Fibroblast of pulmonary artery (primary cell): ENCODE measurements around the gene ITPA.

Source experiments
- DNase-seq: peaks from one replicate; pipeline ENCODE4 v3.0.0-alpha.2; 2010; ENCODE audit warnings: low read depth
- H3K4me3 ChIP-seq: replicated peaks from 2 replicates; pipeline ENCODE4 v1.5.1; 2011; ENCODE audit warnings: low read depth, mild to moderate bottlenecking, control low read depth, low read length, moderate library complexity
- CTCF ChIP-seq: IDR thresholded peaks from 2 replicates; pipeline ENCODE4 v1.5.1; 2011; ENCODE audit warnings: mild to moderate bottlenecking, control low read depth, low read length, inconsistent platforms; ENCODE audit errors: missing control alignments

Gene ITPA

GRCh38 chr20:3237958-3238615 lies 28.8 kb downstream of the ITPA start:
- H3K4me3 ChIP-seq: peak overlapping the region; percentile 66
- DNase-seq: no peak
- no peak for TF ChIP-seq CTCF

GRCh38 chr20:3238616-3239025 lies 29.3 kb downstream of the ITPA start:
- no peak for DNase-seq
- TF ChIP-seq CTCF: no peak
- H3K4me3 ChIP-seq: peak overlapping the region; percentile 66

GRCh38 chr20:3239026-3239866 lies 29.9 kb downstream of the ITPA start, which contains the start of gene SLC4A11:
Gene SLC4A11, minus strand, starts transcription at chr20:3239190. Its CDS starts 53 bp downstream, at chr20:3239137.
- peak; percentile 62 for DNase-seq
- H3K4me3 ChIP-seq: peak within 1 kb of the TSS; percentile 66
- TF ChIP-seq CTCF: no peak

- TF ChIP-seq CTCF: no peak
- DNase-seq: peak; percentile 26
- peak overlapping the region; percentile 66 for H3K4me3 ChIP-seq
These were observed 30.8 kb downstream of the ITPA start for GRCh38 chr20:3239867-3240775.

GRCh38 chr20:3240776-3241363 lies 31.6 kb downstream of the ITPA start:
- no peak for TF ChIP-seq CTCF
- peak overlapping the region; percentile 66 for H3K4me3 ChIP-seq
- DNase-seq: no peak

GRCh38 chr20:3242172-3242692 lies 32.9 kb downstream of the ITPA start:
- H3K4me3 ChIP-seq: no peak overlapping the region
- no peak for TF ChIP-seq CTCF
- DNase-seq: no peak
